ENCODE measurements around the gene LMOD2. TPM values are rescaled to one million over a fixed set of nuclear protein-coding genes. Genes with fewer than 3 reads are reported as not detected.

The LMOD2 gene
- total and polyA plus RNA-seq, 2 donors (not counting 3 experiments of a cell fraction or from before 2014, with no cell fraction given) = not detected

- Histone ChIP-seq H3K9me3 (replicated peaks; ENCODE audit: control insufficient read depth, insufficient read depth, low read length) (no peaks in the 10 kb centered on the region), H3K9me1 (replicated peaks; ENCODE audit: control insufficient read depth, extremely low read depth, insufficient read depth, low read length) (no peaks in the 10 kb centered on the region), H3K4me2 (ENCODE audit: insufficient read depth, low read length) (no peak overlapping the region), H3K27me3 (ENCODE audit: control insufficient read depth in 2 of 2, insufficient read depth in 2 of 2, low read length in 2 of 2) (no peaks in the 10 kb centered on the region), H3K4me1 (ENCODE audit: control insufficient read depth, extremely low read depth, insufficient read depth, low read length) (no peaks in the 10 kb centered on the region), H3K4me3 (replicated peaks in 1 of 3; ENCODE audit: insufficient read depth in 1 of 3, low read depth in 1 of 3, low read length in 3 of 3) (no peak overlapping the region), H3K27ac (ENCODE audit: insufficient read depth, low read depth, low read length) (no peak overlapping the region), H4K20me1 (replicated peaks; ENCODE audit: control insufficient read depth, extremely low read depth, insufficient read depth, low read length) (no peaks in the 10 kb centered on the region), H2AFZ (ENCODE audit: low read depth, low read length) (no peak overlapping the region), H3K9ac (replicated peaks; ENCODE audit: extremely low read depth, insufficient read depth, low read length) (no peak overlapping the region), H3K79me2 (ENCODE audit: control insufficient read depth, insufficient read depth, low read length) (no peaks in the 10 kb centered on the region), H3K36me3 (ENCODE audit: control insufficient read depth in 2 of 2, extremely low read depth in 1 of 2, insufficient read depth in 2 of 2, low read length in 2 of 2) (no peaks in the 10 kb centered on the region)
- ChIA-PET POLR2A (no interaction called here), CTCF (interaction anchor here (1.1 to 1.2 kb wide), 2 partner anchors 27 to 38 kb away, joined by 3 to 4 read pairs; no protein-coding TSS in a partner anchor)
- intact Hi-C loops (cut with micrococcal nuclease) (loop anchor here (2.0 kb wide), 1 partner anchor 20 kb away; the partner anchor contains the start of gene LMOD2), dilution Hi-C loops (cut with MboI; ENCODE audit: extremely low pct_ligation_motif_present, low sequenced_read_pairs) (no loop called here)
- BruUV-seq (replicated peaks) = no TSS peak
- FAIRE-seq = no peak
- TF ChIP-seq GATA2 (IDR thresholded peaks at IDR 0.05; ENCODE audit: insufficient read depth, insufficient read length, low read depth, low read length) = no peak
- TF ChIP-seq POLR2AphosphoS5 (IDR thresholded peaks at IDR 0.05; ENCODE audit: insufficient read depth, low read depth, low read length) = no peak
- TF ChIP-seq CTCF (IDR thresholded peaks at IDR 0.05; ENCODE audit: extremely low read depth in 1 of 2, insufficient read depth in 1 of 2, low read depth in 1 of 2, low read length in 2 of 2) = no peak
- TF ChIP-seq FOS (IDR thresholded peaks at IDR 0.05; ENCODE audit: borderline replicate concordance, insufficient read depth, low read length) = no peak
- no peak for TF ChIP-seq POLR2A (IDR thresholded peaks at IDR 0.05; ENCODE audit: low read depth, low read length)
- no peak for TF ChIP-seq JUN (IDR thresholded peaks at IDR 0.05; ENCODE audit: borderline replicate concordance, insufficient read depth, insufficient read length, low read depth)
- TF ChIP-seq MYC (IDR thresholded peaks at IDR 0.05; ENCODE audit: low read depth, low read length) = no peak
- TF ChIP-seq MAX (IDR thresholded peaks at IDR 0.05; ENCODE audit: insufficient read depth, insufficient read length) = no peak
- TF ChIP-seq EZH2 (IDR thresholded peaks at IDR 0.05; ENCODE audit: borderline replicate concordance, low read depth, low read length, severe bottlenecking) = no peak
- DNase-seq (ENCODE audit: low read depth, low spot score) = no peak
These were observed 19.5 kb downstream of the LMOD2 start for GRCh38 chr7:123675181-123675473.
